ENCODE measurements around the gene BMP6.

- no peak for TF ChIP-seq CTCF (conservative IDR thresholded peaks at IDR 0.05; ENCODE audit: low read depth, low read length)
- no peak for TF ChIP-seq EZH2 (IDR thresholded peaks at IDR 0.05; ENCODE audit: borderline replicate concordance, low read depth, low read length, poor library complexity, severe bottlenecking)
Observed at GRCh38 chr6:7883381-7883780, 157.5 kb downstream of the BMP6 start.
